Natural killer cell (primary cell): ENCODE measurements around the gene TMEM120B. TPM values are rescaled to one million over a fixed set of nuclear protein-coding genes. Genes with fewer than 3 reads are reported as not detected.

Source experiments
- ATAC-seq, 3 donors: fragments of 150-1000 bp in 2 of 3; fragments of 200-7000 bp in 1 of 3; cut with Tn5 transposase; 1 replicate in 1 of 3; 2 replicates in 2 of 3; pipeline ENCODE4 v1.10.0; 2021; ENCODE audit warnings: mild to moderate bottlenecking in 2 of 3, moderate library complexity in 2 of 3
- DNase-seq, 2 donors: peaks; one replicate each; pipeline versions ENCODE4 v3.0.0 to v3.0.0-alpha.2; 2013 to 2021; ENCODE audit warnings: mixed read lengths in 1 of 2
- H3K27ac ChIP-seq: one replicate; pipeline ENCODE4 v1.5.1; 2013; ENCODE audit warnings: mild to moderate bottlenecking, low read length
- H3K27me3 ChIP-seq: one replicate; pipeline ENCODE4 v1.6.1; 2013; ENCODE audit warnings: low read length; ENCODE audit not compliant: control insufficient read depth, insufficient read depth
- H3K36me3 ChIP-seq: one replicate; pipeline ENCODE4 v1.6.1; 2013; ENCODE audit warnings: low read length; ENCODE audit not compliant: control insufficient read depth, insufficient read depth
- H3K4me1 ChIP-seq: one replicate; pipeline ENCODE4 v1.6.1; 2013; ENCODE audit warnings: low read length; ENCODE audit not compliant: control insufficient read depth, insufficient read depth
- H3K4me3 ChIP-seq: one replicate; pipeline ENCODE4 v1.5.1; 2013; ENCODE audit warnings: low read length
- H3K9me3 ChIP-seq: one replicate; pipeline ENCODE4 v1.6.1; 2013; ENCODE audit warnings: low read length; ENCODE audit not compliant: control insufficient read depth, insufficient read depth
- H3K27ac Mint-ChIP-seq, 2 donors: one replicate each; pipeline ENCODE4 v1.8.0; 2022; ENCODE audit warnings: mild to moderate bottlenecking in 2 of 2, mixed read lengths in 2 of 2, moderate library complexity in 1 of 2
- H3K27me3 Mint-ChIP-seq, 2 donors: one replicate each; pipeline ENCODE4 v1.8.0; 2022; ENCODE audit warnings: low read depth in 2 of 2, mixed read lengths in 2 of 2
- H3K36me3 Mint-ChIP-seq: one replicate; pipeline ENCODE4 v1.8.0; 2022; ENCODE audit warnings: mixed read lengths
- H3K4me1 Mint-ChIP-seq, 2 donors: one replicate each; pipeline ENCODE4 v1.8.0; 2022; ENCODE audit warnings: mixed read lengths in 2 of 2
- H3K4me3 Mint-ChIP-seq: one replicate; pipeline ENCODE4 v1.8.0; 2022; ENCODE audit warnings: mild to moderate bottlenecking, moderate library complexity, mixed read lengths
- H3K9me3 Mint-ChIP-seq, 2 donors: one replicate each; pipeline ENCODE4 v1.8.0; 2022; ENCODE audit warnings: mixed read lengths in 2 of 2
- CTCF ChIP-seq: fragments of 200-600 bp; IDR thresholded peaks from one replicate; pipeline ENCODE4 v1.8.0; 2022; ENCODE audit warnings: antibody characterized with exemption
- WGBS: methylation state at CpG from one replicate; pipeline ENCODE4 v1.1.7; 2013; ENCODE audit warnings: missing lambda C conversion rate; ENCODE audit not compliant: insufficient coverage; 5-methylcytosine and 5-hydroxymethylcytosine counted together
- intact Hi-C: fragments of 100-400 bp; cut with micrococcal nuclease; formaldehyde crosslinking; loops from one replicate; pipeline ENCODE4 v1.14.2; 2022
- total RNA-seq, 4 donors: library from RNA; stranded (reverse); fragments of 120-200 nt in 1 of 4; gene quantifications; one replicate each; pipeline versions ENCODE4 v1.2.3 to v1.2.4, GENCODE V29; 2013 to 2022

TMEM120B gene
- total RNA-seq, 3 donors from 2014 or later (not counting 1 experiment from before 2014, with no cell fraction given), result 6.3 to 8.4 (median 7.9) TPM

DNA sequence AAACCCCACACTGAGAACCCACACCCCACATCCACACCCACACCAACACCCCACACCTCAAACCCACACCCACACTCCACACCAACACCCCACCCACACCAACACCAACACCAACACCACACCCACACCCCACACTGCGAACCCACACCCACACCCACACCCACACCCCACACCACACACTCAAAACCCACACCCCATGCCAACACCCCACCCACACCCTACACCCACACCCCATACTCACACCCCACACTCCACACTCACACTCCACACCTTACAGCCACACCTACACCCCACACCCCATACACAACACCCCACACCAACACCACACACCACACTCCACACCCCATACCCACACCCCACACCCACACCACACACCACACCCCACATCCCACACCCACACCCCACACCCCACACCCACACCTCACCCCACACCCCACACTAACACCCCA lies 38.0 kb downstream of the TMEM120B start:
- H3K27ac ChIP-seq, result peak overlapping the region; percentile 65
- H3K4me3 Mint-ChIP-seq, result no peak overlapping the region
- WGBS, result 5% methylated on average over 1 of the region's 1 CpG
- no peaks in the 10 kb centered on the region for H3K36me3 ChIP-seq
- H3K27ac Mint-ChIP-seq, result peak overlapping the region; percentile 41 to 77
- intact Hi-C loops, result no loop called here
- no peak for TF ChIP-seq CTCF
- no peak overlapping the region for H3K4me3 ChIP-seq
- H3K4me1 ChIP-seq, result no peaks in the 10 kb centered on the region
- peak; percentile 41 to 48 for DNase-seq
- H3K36me3 Mint-ChIP-seq, result no peaks in the 10 kb centered on the region
- no peaks in the 10 kb centered on the region for H3K27me3 Mint-ChIP-seq
- peaks cover 0 to 17% of the 10 kb centered on the region in 2 donors for H3K4me1 Mint-ChIP-seq
- H3K27me3 ChIP-seq, result no peaks in the 10 kb centered on the region
- no peaks in the 10 kb centered on the region for H3K9me3 Mint-ChIP-seq
- peaks cover 6% of the 10 kb centered on the region for H3K9me3 ChIP-seq
- ATAC-seq, result peak; percentile 45 to 62 (median 56)

DNA sequence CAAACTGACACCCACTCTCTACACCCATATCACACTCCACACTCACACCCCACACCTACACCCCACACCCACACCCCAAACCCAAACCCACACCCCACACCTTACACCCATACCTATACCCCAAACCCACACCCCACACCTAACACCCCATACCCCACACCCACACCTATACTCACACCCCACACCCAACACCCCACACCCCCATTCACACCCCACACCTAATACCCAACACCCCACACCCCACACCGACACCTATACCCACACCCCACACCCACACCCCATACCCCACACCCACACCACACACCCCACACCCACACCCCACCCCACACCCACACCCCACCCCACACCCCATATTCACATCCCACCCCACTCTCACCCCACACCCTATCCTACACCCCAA lies 38.5 kb downstream of the TMEM120B start:
- WGBS, result 50% methylated on average over 1 of the region's 1 CpG
- peak overlapping the region; percentile 39 for H3K27ac ChIP-seq
- H3K27me3 Mint-ChIP-seq, result no peaks in the 10 kb centered on the region
- ATAC-seq (peak; percentile 27 to 47 (median 32)), DNase-seq (peak; percentile 35 to 36)
- no peaks in the 10 kb centered on the region for H3K9me3 Mint-ChIP-seq
- intact Hi-C loops, result no loop called here
- no peaks in the 10 kb centered on the region for H3K36me3 Mint-ChIP-seq
- H3K4me3 Mint-ChIP-seq, result no peak overlapping the region
- H3K27me3 ChIP-seq, result no peaks in the 10 kb centered on the region
- H3K4me3 ChIP-seq, result no peak overlapping the region
- H3K9me3 ChIP-seq, result peaks cover 6% of the 10 kb centered on the region
- TF ChIP-seq CTCF, result no peak
- peaks cover 0 to 22% of the 10 kb centered on the region in 2 donors for H3K4me1 Mint-ChIP-seq
- H3K4me1 ChIP-seq, result peaks cover under 1% of the 10 kb centered on the region
- H3K36me3 ChIP-seq, result no peaks in the 10 kb centered on the region
- peak overlapping the region in 1 of 2 donors; percentile 77 for H3K27ac Mint-ChIP-seq

- TF ChIP-seq CTCF, result no peak
- WGBS, result 96% methylated on average over 11 of the region's 12 CpGs
- no peak for DNase-seq
- no peaks in the 10 kb centered on the region for H3K36me3 ChIP-seq
- peaks cover 7 to 30% of the 10 kb centered on the region in 2 donors for H3K4me1 Mint-ChIP-seq
- H3K4me3 Mint-ChIP-seq, result no peak overlapping the region
- H3K4me3 ChIP-seq, result no peak overlapping the region
- no peak for ATAC-seq
- H3K9me3 ChIP-seq, result peaks cover 6% of the 10 kb centered on the region
- no peaks in the 10 kb centered on the region for H3K27me3 Mint-ChIP-seq
- peak overlapping the region; percentile 29 to 77 for H3K27ac Mint-ChIP-seq
- H3K4me1 ChIP-seq, result peaks cover 8% of the 10 kb centered on the region
- no peaks in the 10 kb centered on the region for H3K9me3 Mint-ChIP-seq
- H3K36me3 Mint-ChIP-seq, result no peaks in the 10 kb centered on the region
- intact Hi-C loops, result no loop called here
- H3K27me3 ChIP-seq, result no peaks in the 10 kb centered on the region
- no peak overlapping the region for H3K27ac ChIP-seq
Measured at GRCh38 chr12:121751749-121752351, 39.3 kb downstream of the TMEM120B start.

DNA sequence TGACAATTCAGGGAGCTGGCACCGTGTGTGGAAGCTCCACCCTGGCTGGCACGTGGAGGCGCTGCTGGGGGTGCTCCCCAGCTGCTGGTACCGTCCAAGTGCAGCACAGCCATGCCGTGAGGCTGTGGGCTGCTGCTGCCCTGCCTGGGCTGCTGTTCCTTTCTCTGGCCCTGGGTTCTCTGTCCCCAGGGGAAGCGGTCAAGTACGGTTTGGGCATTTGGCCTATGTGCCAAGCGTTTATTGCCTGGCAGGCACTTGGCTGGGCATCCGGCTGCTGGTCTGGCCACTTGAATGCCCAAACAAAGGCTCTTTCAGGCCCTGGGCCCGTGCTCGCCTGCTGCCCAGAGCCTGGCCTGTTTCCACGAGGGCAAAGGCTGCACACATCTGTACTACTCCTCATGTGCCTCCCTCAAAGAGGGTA lies 41.3 kb downstream of the TMEM120B start:
- Mint-ChIP-seq H3K4me1 (peaks cover 9 to 29% of the 10 kb centered on the region in 2 donors), H3K9me3 (no peaks in the 10 kb centered on the region), H3K4me3 (no peak overlapping the region), H3K27me3 (no peaks in the 10 kb centered on the region), H3K27ac (no peak overlapping the region), H3K36me3 (no peaks in the 10 kb centered on the region)
- Histone ChIP-seq H3K9me3 (peaks cover 6% of the 10 kb centered on the region), H3K36me3 (no peaks in the 10 kb centered on the region), H3K4me3 (no peak overlapping the region), H3K27me3 (no peaks in the 10 kb centered on the region), H3K27ac (no peak overlapping the region), H3K4me1 (peaks cover 18% of the 10 kb centered on the region)
- intact Hi-C loops, result no loop called here
- ATAC-seq (no peak), DNase-seq (no peak)
- 92% methylated on average over 12 of the region's 12 CpGs for WGBS
- TF ChIP-seq CTCF, result no peak
